Prostate gland (tissue), 2 donors: ENCODE results near the gene PON1. TPM values are rescaled to one million over a fixed set of nuclear protein-coding genes. Genes with fewer than 3 reads are reported as not detected.

ENCODE experiments used
- DNase-seq: peaks from one replicate; pipeline ENCODE4 v3.0.0-alpha.2; 2019; ENCODE audit warnings: low spot score
- H3K27ac ChIP-seq, 2 donors: fragments of 200-600 bp; sonication (generic); 2 replicates each; pipeline ENCODE4 v1.5.1; 2017 to 2019
- H3K27me3 ChIP-seq: fragments of 200-600 bp; sonication (generic); replicated peaks from 2 replicates; pipeline ENCODE4 v1.5.1; 2019; ENCODE audit not compliant: insufficient read depth
- H3K36me3 ChIP-seq, 2 donors: fragments of 200-600 bp; sonication (generic); 1 replicate in 1 of 2; 2 replicates in 1 of 2; pipeline versions ENCODE4 v1.5.1 to v1.8.1; 2017 to 2019
- H3K4me1 ChIP-seq: fragments of 200-600 bp; sonication (generic); replicated peaks from 2 replicates; pipeline ENCODE4 v1.5.1; 2019
- H3K4me3 ChIP-seq, 2 donors: fragments of 200-600 bp; sonication (generic); 2 replicates each; pipeline ENCODE4 v1.5.1; 2017 to 2019
- H3K9me3 ChIP-seq: fragments of 200-600 bp; sonication (generic); 2 replicates; pipeline ENCODE4 v1.5.1; 2017
- CTCF ChIP-seq, 4 experiments: fragments of 200-600 bp in 2 of 4; fragments of 450-650 bp in 2 of 4; sonication (generic) in 2 of 4; IDR thresholded peaks; 1 replicate in 3 of 4; 2 replicates in 1 of 4; pipeline ENCODE4 v1.5.1; 2016 to 2019; ENCODE audit warnings: antibody characterized with exemption in 4 of 4, mild to moderate bottlenecking in 2 of 4, moderate library complexity in 2 of 4
- POLR2A ChIP-seq: fragments of 450-650 bp; IDR thresholded peaks from one replicate; pipeline ENCODE4 v1.6.1; 2016; ENCODE audit warnings: antibody characterized with exemption, mild to moderate bottlenecking
- POLR2AphosphoS5 ChIP-seq: sonication (generic); formaldehyde crosslinking; IDR thresholded peaks from one replicate; pipeline ENCODE4 v1.6.1; 2017; ENCODE audit warnings: antibody characterized with exemption
- WGBS: methylation state at CpG from one replicate; pipeline ENCODE4 v1.1.5; 2018; 5-methylcytosine and 5-hydroxymethylcytosine counted together
- intact Hi-C: fragments of 100-400 bp; cut with DNase I; formaldehyde crosslinking; loops from one replicate; pipeline ENCODE4 v1.14.2; 2022
- small RNA-seq, 2 donors: library from RNA; depleted of rRNA; stranded (forward); fragments of <200 nt; gene quantifications; one replicate each; pipeline ENCODE3, GENCODE V24; 2016
- total RNA-seq, 2 donors: library from RNA; depleted of rRNA; stranded (reverse); fragments of >200 nt; gene quantifications; one replicate each; pipeline ENCODE4 v1.1.0, GENCODE V29; 2016

PON1 gene
- total RNA-seq, 2 donors from 2014 or later: 0.87 TPM; not detected in 1

DNA sequence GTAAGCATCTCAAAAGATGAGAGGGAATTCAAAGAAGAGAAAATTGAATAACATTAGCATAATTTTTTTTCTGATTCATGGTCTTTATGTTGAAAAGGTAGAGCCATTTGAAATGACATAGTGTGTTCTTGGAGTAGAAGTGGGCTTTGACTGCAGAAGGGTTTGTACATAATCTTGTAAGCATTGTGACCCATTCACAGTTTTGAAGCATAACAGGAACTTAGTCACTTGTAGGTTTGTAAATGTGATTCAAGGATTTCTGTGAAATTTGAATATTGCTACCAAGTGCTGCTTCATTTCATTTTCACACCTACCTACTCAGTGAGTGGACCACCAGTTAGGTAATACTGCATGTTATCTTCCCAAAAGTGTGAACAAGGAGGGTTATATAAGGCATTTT, 68.6 kb downstream of the PON1 start:
- H3K27ac ChIP-seq: no peak overlapping the region
- no peaks in the 10 kb centered on the region for H3K4me1 ChIP-seq
- no peak overlapping the region for H3K4me3 ChIP-seq
- intact Hi-C loops: no loop called here
- H3K36me3 ChIP-seq: no peaks in the 10 kb centered on the region
- no peak for TF ChIP-seq POLR2A
- TF ChIP-seq CTCF (IDR thresholded peaks at IDR 0.05): no peak
- TF ChIP-seq POLR2AphosphoS5: no peak
- no peaks in the 10 kb centered on the region for H3K27me3 ChIP-seq
- H3K9me3 ChIP-seq: no peaks in the 10 kb centered on the region
- no peak for DNase-seq

GRCh38 chr7:95253986-95254385, 70.3 kb downstream of the PON1 start:
- intact Hi-C loops: no loop called here
- DNase-seq: no peak
- no peaks in the 10 kb centered on the region for H3K27me3 ChIP-seq
- no peaks in the 10 kb centered on the region for H3K9me3 ChIP-seq
- no peak overlapping the region for H3K27ac ChIP-seq
- WGBS: 96% methylated on average over 1 of the region's 1 CpG
- H3K4me1 ChIP-seq: no peaks in the 10 kb centered on the region
- TF ChIP-seq POLR2AphosphoS5 (no peak), CTCF (IDR thresholded peaks at IDR 0.05) (no peak), POLR2A (no peak)
- no peaks in the 10 kb centered on the region for H3K36me3 ChIP-seq
- no peak overlapping the region for H3K4me3 ChIP-seq

DNA sequence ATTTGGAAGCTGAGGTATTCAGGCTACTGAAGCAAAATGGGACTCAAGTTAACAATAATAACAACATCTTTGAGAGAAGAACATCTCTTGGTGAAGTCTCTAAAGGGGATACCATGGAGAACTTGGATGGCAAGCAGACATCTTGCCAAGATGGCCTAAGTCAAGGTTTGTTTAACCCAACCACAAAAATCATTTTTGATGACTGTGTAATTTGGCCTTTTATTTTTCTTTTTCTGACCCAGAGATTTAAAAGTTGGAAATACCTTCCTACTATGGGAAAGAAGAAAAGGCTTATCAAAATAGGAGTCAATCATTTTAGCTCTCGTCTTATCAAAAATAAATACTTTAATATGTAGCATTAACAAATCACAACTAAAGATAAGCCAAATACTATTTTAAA, 72.4 kb downstream of the PON1 start:
- Histone ChIP-seq H3K36me3 (no peaks in the 10 kb centered on the region), H3K27ac (no peak overlapping the region), H3K4me3 (no peak overlapping the region), H3K27me3 (no peaks in the 10 kb centered on the region), H3K4me1 (no peaks in the 10 kb centered on the region), H3K9me3 (no peaks in the 10 kb centered on the region)
- intact Hi-C loops: no loop called here
- 98% methylated on average over 1 of the region's 1 CpG for WGBS
- no peak for TF ChIP-seq POLR2AphosphoS5
- no peak for TF ChIP-seq CTCF (IDR thresholded peaks at IDR 0.05)
- no peak for TF ChIP-seq POLR2A
- no peak for DNase-seq

GRCh38 chr7:95250571-95250970, 73.8 kb downstream of the PON1 start:
- Histone ChIP-seq H3K4me1 (no peaks in the 10 kb centered on the region), H3K9me3 (no peaks in the 10 kb centered on the region), H3K27me3 (no peaks in the 10 kb centered on the region), H3K4me3 (no peak overlapping the region), H3K36me3 (no peaks in the 10 kb centered on the region), H3K27ac (no peak overlapping the region)
- DNase-seq: no peak
- WGBS: 71% methylated on average over 6 of the region's 6 CpGs
- intact Hi-C loops: no loop called here
- TF ChIP-seq CTCF (IDR thresholded peaks at IDR 0.05) (no peak), POLR2A (no peak), POLR2AphosphoS5 (no peak)

Small RNA genes within 50 kb of the gene (small RNA-seq; reads per million reads assigned to genes)
- gene AC004022.2: 0 reads per million in 2 donors

Other genes with a start within 250 kb of the PON1 start
- gene PON3, start 71.8 kb upstream of the PON1 start, total RNA-seq: 1 to 10 TPM; 1.9 to 9.5 TPM
- 10 to 100 TPM; 65.5 to 65.6 TPM for gene PON2, start 110.5 kb upstream of the PON1 start, total RNA-seq
- under 1 TPM in 1 of 2 donors, not detected in 1; 0.57 TPM for gene ASB4, start 161.4 kb upstream of the PON1 start, total RNA-seq